ENCODE measurements around the gene TAAR1.
"Not testable (repeated sequence)": the region's sequence is repeated elsewhere in the genome, so short reads cannot be mapped to it uniquely, and the experiment has no call there.

TAAR1 gene

DNA sequence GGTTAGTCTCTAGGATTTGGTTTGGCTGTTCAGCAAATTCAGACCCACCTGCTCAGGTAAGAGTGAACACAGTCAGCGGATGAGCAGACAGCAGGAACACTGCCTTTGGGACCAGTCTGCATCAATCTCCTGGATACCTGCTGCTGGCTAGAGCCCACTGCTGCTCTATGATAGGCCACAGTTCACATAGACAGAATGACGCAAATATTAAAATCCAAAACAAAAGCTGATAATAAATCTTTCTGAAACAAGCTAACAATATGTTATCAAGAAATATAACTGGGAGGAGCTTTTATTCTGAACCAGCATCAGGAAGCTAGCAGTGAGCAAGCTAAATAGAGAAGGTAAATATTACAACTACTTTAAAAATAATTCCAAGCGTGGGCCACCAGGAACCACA lies at the start of gene TAAR1:
TAAR1 (minus strand) TSS at position 101 of the 400 bp plus-strand sequence. CDS start 13,179 bp downstream, outside the sequence.
- DNase-seq: no peak

DNA sequence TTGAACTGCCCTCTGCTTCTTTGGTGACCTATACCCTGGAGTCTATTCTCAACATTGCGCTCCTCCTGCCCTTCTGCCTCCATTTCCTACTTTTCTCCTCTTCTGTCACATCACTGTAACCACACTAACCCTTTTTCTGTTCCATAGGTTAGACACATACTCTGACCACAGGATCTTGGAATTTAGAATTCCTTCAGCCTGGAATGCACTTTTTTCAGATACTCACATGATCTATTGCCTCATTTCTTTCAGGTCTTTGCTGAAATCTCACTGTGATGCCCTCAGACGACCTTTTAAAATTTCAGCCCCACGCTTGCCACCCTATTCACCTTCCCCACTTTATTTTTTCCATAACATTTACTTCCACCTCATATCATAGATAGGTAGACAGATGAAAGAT lies 49.8 kb upstream of the TAAR1 start:
- no peak for DNase-seq

- no peak for DNase-seq
These were observed 49.0 kb upstream of the TAAR1 start for GRCh38 chr6:132708002-132708401.

- not testable (repeated sequence) for DNase-seq
These were observed 47.8 kb upstream of the TAAR1 start for GRCh38 chr6:132706756-132707155.

DNA sequence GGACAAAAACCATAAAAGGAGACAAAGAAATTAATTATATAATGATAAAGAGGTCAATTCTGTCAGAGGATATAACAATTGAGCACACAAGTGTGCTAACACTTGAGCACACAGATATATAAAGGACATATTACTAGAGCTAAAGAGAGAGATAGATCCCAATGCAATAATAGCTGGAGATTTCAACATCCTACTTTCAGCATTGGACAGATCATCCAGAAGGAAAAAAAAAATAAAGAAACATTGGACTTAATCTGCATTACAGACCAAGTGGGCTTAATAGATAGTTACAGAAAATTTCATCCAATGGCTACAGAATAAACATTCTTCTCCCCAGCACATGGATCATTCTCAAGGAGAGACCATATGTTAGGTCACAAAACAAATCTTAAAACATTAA lies 45.0 kb upstream of the TAAR1 start:
- DNase-seq: no peak

DNA sequence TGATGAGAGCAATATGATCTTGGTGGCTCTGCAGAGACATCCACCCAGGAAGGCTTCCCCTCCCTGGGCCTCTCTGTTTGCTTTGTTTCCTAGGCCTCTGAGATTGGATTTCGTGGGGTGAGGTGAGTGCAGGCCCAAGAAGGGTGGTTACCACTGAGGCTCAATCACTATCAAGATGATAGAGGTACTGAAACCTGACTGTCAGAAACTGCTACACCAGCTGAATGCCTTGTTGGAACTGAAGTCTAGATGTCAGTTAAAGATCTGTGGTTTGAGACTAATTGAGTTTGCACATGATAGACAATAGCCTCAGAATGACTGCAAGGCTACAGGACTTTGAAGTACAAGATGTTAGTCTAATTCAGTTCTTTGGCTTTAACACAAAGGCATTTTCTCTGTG lies 39.6 kb upstream of the TAAR1 start:
- no peak for DNase-seq

DNA sequence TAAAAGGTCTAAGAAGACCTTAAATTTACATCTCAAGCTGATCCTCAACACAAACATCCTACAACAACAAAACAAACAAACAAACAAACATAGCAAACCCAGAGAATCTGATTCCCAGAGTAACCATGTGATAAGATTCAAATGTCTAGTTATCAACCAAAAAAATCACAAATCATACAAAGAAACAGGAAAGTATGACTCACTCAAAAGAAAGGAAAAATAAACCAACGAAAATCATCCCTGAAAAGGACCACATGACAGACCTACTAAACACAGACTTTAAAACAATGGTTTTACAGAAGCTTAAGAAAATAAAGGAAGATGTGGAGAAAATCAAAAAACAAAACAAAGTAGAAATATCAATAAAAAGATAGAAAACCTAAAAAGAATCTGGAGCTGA lies 36.8 kb upstream of the TAAR1 start:
- no peak for DNase-seq

DNA sequence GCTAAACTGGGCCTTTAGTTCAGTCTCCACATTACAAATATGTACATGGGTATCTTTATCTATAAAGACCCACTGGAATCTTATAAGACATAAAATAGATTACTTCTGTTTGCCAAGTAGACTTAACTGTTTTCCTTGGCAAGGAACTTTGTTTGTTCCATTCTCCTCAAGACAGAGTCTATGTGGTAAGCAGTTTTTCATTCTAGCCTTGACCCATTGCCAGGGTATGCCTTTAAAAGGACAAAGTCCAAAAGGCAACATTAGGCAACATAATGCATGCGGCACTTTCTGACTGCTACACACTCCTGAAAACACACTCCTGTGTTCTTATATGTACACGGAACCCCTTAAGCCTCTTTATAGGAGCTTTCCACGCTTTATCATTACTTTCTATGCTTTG lies 34.5 kb upstream of the TAAR1 start:
- DNase-seq: no peak

DNA sequence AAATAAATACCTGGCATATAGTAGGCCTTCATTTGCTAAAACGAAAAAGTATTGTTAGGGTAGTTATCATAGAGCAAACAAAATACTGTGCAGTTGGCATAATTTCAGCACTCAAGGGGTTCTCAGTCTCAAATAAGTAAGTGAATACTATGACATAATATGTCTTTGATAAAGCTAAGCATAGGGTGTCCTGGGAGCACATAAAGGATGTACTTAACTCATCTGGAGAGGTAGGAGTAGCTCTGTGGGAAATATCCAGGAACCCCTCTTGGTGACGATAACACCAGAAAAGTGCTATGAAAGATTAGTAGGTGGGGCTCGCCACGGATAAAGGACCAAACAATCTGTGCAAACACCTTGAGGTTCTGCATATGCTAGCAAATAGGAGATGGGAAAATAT lies 31.7 kb upstream of the TAAR1 start:
- DNase-seq: no peak

DNA sequence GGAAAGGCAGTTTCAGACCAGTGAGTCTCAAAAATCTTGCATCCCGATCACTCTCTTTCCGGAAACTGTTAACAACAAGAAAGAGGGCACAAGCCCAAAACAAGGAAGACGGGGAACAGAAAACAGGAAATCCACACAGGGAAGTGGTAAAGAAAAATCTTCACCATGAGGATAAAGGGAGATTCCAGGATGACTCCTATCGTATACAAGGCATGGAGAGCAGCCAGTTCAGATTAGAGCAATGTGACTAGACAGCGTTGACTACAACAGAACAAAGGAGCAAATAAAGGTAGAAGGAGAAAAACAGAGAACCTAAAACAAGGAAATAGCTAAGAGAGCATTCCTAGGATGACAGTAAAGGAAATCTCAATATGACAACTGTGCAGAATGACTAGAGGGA lies 28.3 kb upstream of the TAAR1 start:
- no peak for DNase-seq

DNA sequence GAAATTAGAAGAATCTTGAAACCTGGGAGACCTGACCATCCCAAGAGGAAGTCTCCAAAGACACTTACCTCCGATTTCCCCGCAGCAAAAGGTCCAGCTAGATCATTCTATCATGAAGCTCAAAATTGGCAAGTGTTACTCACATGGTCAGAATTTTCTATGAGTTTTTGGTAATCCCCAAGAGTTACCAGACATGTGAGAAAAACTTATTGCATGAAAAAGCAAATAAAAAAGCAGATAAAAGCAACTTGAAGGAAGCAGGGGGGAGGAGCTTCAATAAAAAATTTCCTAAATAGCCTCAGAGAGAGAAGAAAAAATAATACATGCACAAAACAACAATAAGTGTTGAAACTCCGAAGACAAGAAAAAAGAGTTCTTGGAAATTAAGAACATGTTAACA lies 27.5 kb upstream of the TAAR1 start:
- DNase-seq: no peak

DNA sequence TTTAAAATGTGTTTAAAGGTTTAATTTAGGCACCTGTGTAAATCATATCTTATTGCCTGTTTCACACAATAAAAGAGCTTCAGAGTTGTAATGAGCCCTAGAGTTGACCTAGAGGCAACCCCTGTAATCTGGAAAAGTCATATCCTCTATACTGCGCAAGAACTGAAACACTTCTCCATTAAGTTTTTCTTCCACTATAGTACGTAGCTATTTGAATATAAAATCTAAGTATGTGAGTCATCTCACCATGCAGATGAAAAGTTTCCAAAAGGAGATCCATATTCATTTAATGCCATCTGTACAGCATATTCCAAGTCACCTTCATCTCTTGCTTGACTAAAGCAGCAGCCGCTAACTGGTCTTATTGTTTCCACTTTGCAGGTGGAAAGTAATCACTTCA lies 26.0 kb upstream of the TAAR1 start:
- no peak for DNase-seq

DNA sequence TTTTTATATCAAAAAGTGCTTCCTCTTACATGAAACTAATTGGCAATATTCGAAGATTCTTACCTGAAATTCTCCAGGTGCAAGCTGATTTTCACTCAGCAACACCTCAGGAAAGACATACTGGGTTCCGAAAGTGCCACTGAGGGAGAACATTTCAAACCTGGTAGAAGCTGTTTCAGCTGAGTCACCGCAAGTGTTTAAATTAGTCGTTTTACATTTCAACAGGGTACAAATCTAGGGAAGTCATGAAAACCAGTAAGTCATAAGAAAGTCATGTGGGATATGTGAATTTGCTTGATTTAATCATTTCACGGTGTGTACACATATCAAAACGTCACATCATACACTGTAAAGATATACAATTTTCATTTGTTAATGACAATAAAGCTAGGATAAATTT lies 25.3 kb upstream of the TAAR1 start:
- DNase-seq: no peak

DNA sequence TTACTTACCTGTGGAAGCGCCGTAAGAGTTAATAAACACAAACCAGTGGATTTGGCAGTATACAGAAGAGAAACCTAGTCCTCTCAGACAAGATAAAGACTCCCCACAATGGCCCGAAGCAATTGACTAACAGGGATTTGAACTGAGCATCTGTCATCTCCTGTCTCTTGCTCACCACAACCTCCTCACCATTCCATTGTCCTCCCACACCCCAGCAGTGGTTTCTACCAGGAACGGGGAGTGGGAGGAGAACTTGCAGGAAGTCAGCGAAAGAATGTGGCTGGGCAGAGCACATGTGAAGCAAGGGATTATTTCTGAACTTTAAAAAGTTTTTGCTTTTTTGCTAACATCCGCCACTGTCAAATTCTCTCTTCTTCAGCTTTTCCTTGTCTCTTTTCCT lies 24.6 kb upstream of the TAAR1 start:
- no peak for DNase-seq

DNA sequence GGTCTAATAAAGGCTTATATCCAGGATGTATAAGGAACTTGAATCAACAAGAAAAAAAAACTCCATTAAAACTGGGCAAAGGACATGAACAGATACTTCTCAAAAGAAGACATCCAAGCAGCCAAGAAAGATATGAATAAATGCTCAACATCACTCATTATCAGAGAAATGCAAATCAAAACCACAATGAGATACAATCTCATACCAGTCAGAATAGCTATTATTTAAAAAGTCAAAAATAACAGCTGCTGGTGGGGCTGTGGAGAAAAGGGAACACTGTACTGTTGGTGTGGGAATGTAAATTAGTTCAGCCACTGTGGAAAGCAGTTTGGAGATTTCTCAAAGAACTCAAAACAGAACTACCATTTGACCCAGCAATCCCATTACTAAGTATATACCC lies 20.1 kb upstream of the TAAR1 start:
- DNase-seq: not testable (repeated sequence)

- DNase-seq: no peak
These were observed 16.8 kb upstream of the TAAR1 start for GRCh38 chr6:132675749-132676148.

- no peak for DNase-seq
These were observed 16.0 kb upstream of the TAAR1 start for GRCh38 chr6:132675002-132675401.

DNA sequence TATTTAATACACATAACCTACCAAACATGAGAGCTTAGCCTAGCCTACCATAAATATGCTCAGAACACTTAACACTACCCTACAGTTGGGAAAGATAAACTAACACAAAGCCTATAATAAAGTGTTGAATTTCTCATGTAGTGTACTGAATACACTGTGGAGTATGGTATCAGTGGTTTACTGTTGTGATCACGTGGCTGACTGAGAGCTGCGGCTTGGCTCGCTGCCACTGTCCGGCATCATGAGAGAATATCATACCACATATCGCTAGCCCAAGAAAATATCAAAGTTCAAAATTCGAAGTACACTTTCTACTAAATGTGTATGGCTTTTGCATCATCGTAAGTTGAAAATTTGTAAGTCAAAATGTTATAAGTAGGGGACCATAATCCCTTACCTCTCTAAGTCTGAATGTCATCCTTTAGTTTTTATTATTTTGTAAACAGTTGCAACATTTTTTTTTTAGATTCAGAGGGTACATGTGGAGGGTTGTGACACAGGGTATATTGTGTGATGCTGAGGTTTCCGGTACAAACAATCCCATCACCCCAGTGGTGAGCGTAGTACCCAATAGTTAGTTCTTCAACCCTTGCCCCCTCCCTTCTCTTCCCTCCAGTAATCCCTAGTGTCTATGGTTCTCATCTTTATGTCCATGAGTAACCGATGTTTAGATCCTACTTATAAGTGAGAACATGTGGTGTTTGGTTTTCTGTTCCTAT lies 14.6 kb upstream of the TAAR1 start:
- no peak for DNase-seq

GRCh38 chr6:132671295-132671694 lies 12.3 kb upstream of the TAAR1 start:
- no peak for DNase-seq

- no peak for DNase-seq
These were observed 10.8 kb upstream of the TAAR1 start for GRCh38 chr6:132669690-132670291.

GRCh38 chr6:132666118-132666517 lies 7.1 kb upstream of the TAAR1 start:
- DNase-seq: no peak

GRCh38 chr6:132664309-132665034 lies 5.5 kb upstream of the TAAR1 start:
- DNase-seq: no peak

- no peak for DNase-seq
These were observed 4.7 kb upstream of the TAAR1 start for GRCh38 chr6:132663661-132664060.

GRCh38 chr6:132661906-132662305 lies 2.9 kb upstream of the TAAR1 start:
- DNase-seq: no peak

Data from activated CD4-positive, alpha-beta T cell treated with anti-CD3 and anti-CD28 coated beads, Interleukin-2, amount 50 U/mL, for 1 hour (primary cell).